ENCODE results near the gene SEC14L3.

GRCh38 chr22:30474683-30475424, 3.0 kb upstream of the SEC14L3 start:
- TF ChIP-seq CTCF (IDR thresholded peaks at IDR 0.05; ENCODE audit: poor library complexity) (no peak), EZH2 (IDR thresholded peaks at IDR 0.05; ENCODE audit: borderline replicate concordance) (no peak), EZH2phosphoT487 (IDR thresholded peaks at IDR 0.05; ENCODE audit: low read depth, severe bottlenecking, unreplicated experiment) (no peak)
